Esophagus muscularis mucosa (tissue), 4 donors: ENCODE data around the gene BOC. TPM values are rescaled to one million over a fixed set of nuclear protein-coding genes. Genes with fewer than 3 reads are reported as not detected.
A peak's percentile ranks its signal among the peaks of the same experiment; 100 is the strongest.

Experiments used
- DNase-seq: peaks from one replicate; pipeline ENCODE4 v3.0.0-alpha.2; 2017; ENCODE audit errors: extremely low spot score
- H3K27ac ChIP-seq, 4 donors: fragments of 200-600 bp; sonication (generic); replicated peaks in 1 of 4; 1 replicate in 3 of 4; 2 replicates in 1 of 4; pipeline ENCODE4 v1.5.1; 2016 to 2019; ENCODE audit warnings: mild to moderate bottlenecking in 1 of 4
- H3K27me3 ChIP-seq, 4 donors: fragments of 200-600 bp; sonication (generic); one replicate each; pipeline versions ENCODE4 v1.5.1 to v1.6.0; 2016 to 2019
- H3K36me3 ChIP-seq, 4 donors: fragments of 200-600 bp; sonication (generic); one replicate each; pipeline ENCODE4 v1.5.1; 2016 to 2019
- H3K4me1 ChIP-seq, 4 donors: fragments of 200-600 bp; sonication (generic); one replicate each; pipeline ENCODE4 v1.5.1; 2016 to 2019
- H3K4me3 ChIP-seq, 4 donors: fragments of 200-600 bp; sonication (generic); 1 replicate in 2 of 4; 2 replicates in 2 of 4; pipeline ENCODE4 v1.5.1; 2016 to 2019; ENCODE audit warnings: mild to moderate bottlenecking in 4 of 4, moderate library complexity in 1 of 4
- H3K9me3 ChIP-seq, 4 donors: fragments of 200-600 bp; sonication (generic); 1 replicate in 3 of 4; 2 replicates in 1 of 4; pipeline ENCODE4 v1.5.1; 2016 to 2019
- CTCF ChIP-seq, 3 experiments: fragments of 200-600 bp in 2 of 3; fragments of 450-650 bp in 1 of 3; sonication (generic) in 2 of 3; IDR thresholded peaks; one replicate each; pipeline ENCODE4 v1.5.1; 2017 to 2019; ENCODE audit warnings: antibody characterized with exemption in 3 of 3, mild to moderate bottlenecking in 2 of 3, moderate library complexity in 1 of 3
- EP300 ChIP-seq: sonication (generic); formaldehyde crosslinking; IDR thresholded peaks from one replicate; pipeline ENCODE4 v1.6.1; 2017; ENCODE audit warnings: antibody characterized with exemption
- POLR2A ChIP-seq: fragments of 450-650 bp; IDR thresholded peaks from one replicate; pipeline ENCODE4 v1.6.1; 2017; ENCODE audit warnings: antibody characterized with exemption, moderate library complexity, mild to moderate bottlenecking, low read depth
- POLR2AphosphoS5 ChIP-seq, 2 donors: sonication (generic); formaldehyde crosslinking; IDR thresholded peaks; one replicate each; pipeline ENCODE4 v1.6.1; 2017; ENCODE audit warnings: antibody characterized with exemption in 2 of 2
- WGBS: methylation state at CpG from one replicate; pipeline ENCODE4 v1.1.5; 2018; 5-methylcytosine and 5-hydroxymethylcytosine counted together
- intact Hi-C: fragments of 100-400 bp; cut with DNase I; formaldehyde crosslinking; loops from one replicate; pipeline ENCODE4 v1.15.1; 2023
- total RNA-seq, 4 donors: library from RNA; depleted of rRNA; stranded (reverse); fragments of >200 nt; gene quantifications; one replicate each; pipeline versions ENCODE4 v1.1.0 to v1.2.1, GENCODE V29; 2016

The BOC gene
- total RNA-seq, 4 donors from 2014 or later, result 87.2 to 119 (median 90.8) TPM

GRCh38 chr3:113270068-113270467, 58.7 kb downstream of the BOC start:
- WGBS, result 63% methylated on average over 2 of the region's 2 CpGs
- Histone ChIP-seq H3K36me3 (peaks cover 0 to 77% (median 44%) of the 10 kb centered on the region in 4 donors), H3K9me3 (no peaks in the 10 kb centered on the region), H3K27ac (peak overlapping the region; percentile 28 to 48 (median 42)), H3K27me3 (no peaks in the 10 kb centered on the region), H3K4me3 (no peak overlapping the region), H3K4me1 (peaks cover 3 to 65% (median 49%) of the 10 kb centered on the region in 4 donors)
- intact Hi-C loops, result no loop called here
- TF ChIP-seq POLR2AphosphoS5 (IDR thresholded peaks at IDR 0.05) (no peak), EP300 (no peak), POLR2A (no peak), CTCF (IDR thresholded peaks at IDR 0.05) (no peak)
- no peak for DNase-seq

GRCh38 chr3:113270786-113271185, 59.4 kb downstream of the BOC start:
- H3K4me1 ChIP-seq, result peaks cover 6 to 65% (median 49%) of the 10 kb centered on the region in 4 donors
- no peaks in the 10 kb centered on the region for H3K27me3 ChIP-seq
- H3K4me3 ChIP-seq, result no peak overlapping the region
- peak overlapping the region in 3 of 4 donors; percentile 24 to 48 (median 44) for H3K27ac ChIP-seq
- no peak for DNase-seq
- TF ChIP-seq POLR2A, result no peak
- no peak for TF ChIP-seq POLR2AphosphoS5 (IDR thresholded peaks at IDR 0.05)
- no peak for TF ChIP-seq EP300
- no peak for TF ChIP-seq CTCF (IDR thresholded peaks at IDR 0.05)
- H3K36me3 ChIP-seq, result peaks cover 0 to 77% (median 44%) of the 10 kb centered on the region in 4 donors
- H3K9me3 ChIP-seq, result no peaks in the 10 kb centered on the region
- intact Hi-C loops, result no loop called here
- 90% methylated on average over 5 of the region's 9 CpGs for whole genome bisulfite sequencing

- Histone ChIP-seq H3K4me1 (peaks cover 10 to 67% (median 49%) of the 10 kb centered on the region in 4 donors), H3K27ac (peak overlapping the region in 3 of 4 donors; percentile 24 to 48 (median 44)), H3K36me3 (peaks cover 0 to 77% (median 44%) of the 10 kb centered on the region in 4 donors), H3K9me3 (no peaks in the 10 kb centered on the region), H3K27me3 (no peaks in the 10 kb centered on the region), H3K4me3 (no peak overlapping the region)
- DNase-seq, result no peak
- intact Hi-C loops, result no loop called here
- 38% methylated on average over 4 of the region's 9 CpGs for WGBS
- no peak for TF ChIP-seq POLR2AphosphoS5 (IDR thresholded peaks at IDR 0.05)
- no peak for TF ChIP-seq POLR2A
- no peak for TF ChIP-seq CTCF (IDR thresholded peaks at IDR 0.05)
- no peak for TF ChIP-seq EP300
Measured at GRCh38 chr3:113271189-113271588, 59.8 kb downstream of the BOC start.

- intact Hi-C loops, result no loop called here
- TF ChIP-seq POLR2AphosphoS5 (IDR thresholded peaks at IDR 0.05) (no peak), EP300 (no peak), POLR2A (no peak), CTCF (IDR thresholded peaks at IDR 0.05) (no peak)
- H3K36me3 ChIP-seq, result peaks cover 0 to 77% (median 44%) of the 10 kb centered on the region in 4 donors
- H3K9me3 ChIP-seq, result no peaks in the 10 kb centered on the region
- no peaks in the 10 kb centered on the region for H3K27me3 ChIP-seq
- 83% methylated on average over 8 of the region's 9 CpGs for WGBS
- peaks cover 10 to 67% (median 51%) of the 10 kb centered on the region in 4 donors for H3K4me1 ChIP-seq
- no peak for DNase-seq
- peak overlapping the region in 3 of 4 donors; percentile 9 to 48 (median 44) for H3K27ac ChIP-seq
- H3K4me3 ChIP-seq, result no peak overlapping the region
Measured at GRCh38 chr3:113271594-113272384, 60.4 kb downstream of the BOC start.
